ENCODE results near the gene CLEC11A. TPM values are rescaled to one million over a fixed set of nuclear protein-coding genes. Genes with fewer than 3 reads are reported as not detected.

Gene CLEC11A, protein sequence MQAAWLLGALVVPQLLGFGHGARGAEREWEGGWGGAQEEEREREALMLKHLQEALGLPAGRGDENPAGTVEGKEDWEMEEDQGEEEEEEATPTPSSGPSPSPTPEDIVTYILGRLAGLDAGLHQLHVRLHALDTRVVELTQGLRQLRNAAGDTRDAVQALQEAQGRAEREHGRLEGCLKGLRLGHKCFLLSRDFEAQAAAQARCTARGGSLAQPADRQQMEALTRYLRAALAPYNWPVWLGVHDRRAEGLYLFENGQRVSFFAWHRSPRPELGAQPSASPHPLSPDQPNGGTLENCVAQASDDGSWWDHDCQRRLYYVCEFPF
- total RNA-seq (ENCODE audit: low replicate concordance): 17.4 and 28.9 TPM in 2 replicates

DNA sequence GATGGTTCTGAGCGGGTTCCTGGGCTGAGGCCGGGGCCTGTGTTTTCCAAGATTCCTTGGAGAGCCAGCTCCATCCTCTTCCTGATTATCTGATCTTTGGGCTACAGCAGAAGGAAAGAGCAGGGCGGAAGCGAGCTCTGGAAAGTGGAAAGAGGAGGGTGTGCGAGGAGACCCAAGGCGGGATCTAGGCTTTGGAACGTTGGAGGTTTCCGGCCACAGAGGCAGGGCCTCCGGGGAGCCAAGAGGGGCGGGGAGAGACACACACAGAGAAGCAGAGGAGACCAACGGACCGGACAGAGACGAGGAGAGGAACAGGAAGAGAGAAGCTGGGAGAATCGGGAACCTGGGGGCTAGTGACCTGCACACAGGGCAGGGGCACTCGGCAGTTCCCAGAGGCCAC is at the start of gene CLEC11A:
Gene CLEC11A, plus strand, starts transcription at position 296 of the 400 bp plus-strand sequence. CDS start 162 bp downstream, outside the sequence.

DNA sequence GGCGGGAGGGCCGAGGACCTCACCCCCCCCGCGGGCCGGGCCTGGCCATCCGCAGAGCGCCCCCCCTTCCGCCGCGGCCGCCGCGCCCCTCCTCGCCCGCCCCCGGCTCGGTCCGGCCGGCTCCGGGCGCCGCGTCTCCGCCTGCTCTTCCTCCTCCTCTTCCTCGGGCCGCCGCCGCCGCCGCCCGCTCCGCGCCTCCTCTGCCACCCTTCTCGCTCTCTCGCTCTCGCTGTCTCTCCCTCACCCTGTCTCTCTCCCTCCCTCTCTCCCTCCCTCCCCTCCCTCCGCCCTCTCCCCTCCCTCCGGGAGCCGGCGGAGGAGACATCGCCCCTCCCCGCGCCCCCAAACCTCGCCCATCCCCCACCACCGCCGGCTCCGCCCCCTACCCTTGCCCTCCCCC is 3.6 kb upstream of the CLEC11A start, which contains the start of gene SHANK1:
Gene SHANK1, minus strand, starts transcription at position 237 of the 400 bp plus-strand sequence. CDS start 2,883 bp downstream, outside the sequence.

DNA sequence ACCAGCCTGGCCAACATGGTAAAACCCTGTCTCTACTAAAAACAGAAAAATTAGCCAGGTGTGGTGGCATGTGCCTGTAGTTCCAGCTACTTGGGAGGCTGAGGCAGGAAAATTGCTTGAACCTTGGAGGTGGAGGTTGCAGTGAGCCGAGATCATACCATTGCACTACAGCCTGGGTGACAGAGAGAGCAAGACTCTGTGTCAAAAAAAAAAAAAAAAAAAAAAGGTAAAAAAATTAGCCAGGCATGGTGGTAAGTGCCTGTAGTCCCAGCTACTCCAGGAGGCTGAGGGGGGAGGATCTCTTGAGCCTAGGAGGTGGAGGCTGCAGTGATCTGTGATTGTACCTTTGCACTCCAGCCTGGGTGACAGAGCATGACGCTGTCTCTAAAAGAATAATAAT is 47.0 kb downstream of the CLEC11A start, which contains the start of gene GPR32:
Gene GPR32, plus strand, starts transcription at position 301 of the 400 bp plus-strand sequence. CDS start 137 bp downstream, outside the sequence.

Other genes with a start within 250 kb of the CLEC11A start
- 19.3 and 52.2 TPM in 2 replicates for gene EMC10, start 246.9 kb upstream of the CLEC11A start, total RNA-seq (ENCODE audit: low replicate concordance)
- gene GARIN5A, start 246.5 kb upstream of the CLEC11A start, total RNA-seq (ENCODE audit: low replicate concordance): 0.53 TPM in 1 of 2 replicates, not detected in the other
- 25.5 and 52.0 TPM in 2 replicates for gene JOSD2, start 212.2 kb upstream of the CLEC11A start, total RNA-seq (ENCODE audit: low replicate concordance)
- not detected in 2 replicates for gene ASPDH, start 209.5 kb upstream of the CLEC11A start, total RNA-seq (ENCODE audit: low replicate concordance)
- 0.30 and 0.35 TPM in 2 replicates for gene LRRC4B, start 154.9 kb upstream of the CLEC11A start, total RNA-seq (ENCODE audit: low replicate concordance)
- 0.35 TPM in 1 of 2 replicates, not detected in the other for gene SYT3, start 83.5 kb upstream of the CLEC11A start, total RNA-seq (ENCODE audit: low replicate concordance)
- gene C19orf81, start 73.9 kb upstream of the CLEC11A start, total RNA-seq (ENCODE audit: low replicate concordance): not detected in 2 replicates
- gene SHANK1, start 3.6 kb upstream of the CLEC11A start, total RNA-seq (ENCODE audit: low replicate concordance): 0.68 and 1.3 TPM in 2 replicates
- not detected in 2 replicates for gene GPR32, start 47.1 kb downstream of the CLEC11A start, total RNA-seq (ENCODE audit: low replicate concordance)
- gene ACP4, start 67.1 kb downstream of the CLEC11A start, total RNA-seq (ENCODE audit: low replicate concordance): not detected in 2 replicates
- not detected in 2 replicates for gene KLK1, start 100.4 kb downstream of the CLEC11A start, total RNA-seq (ENCODE audit: low replicate concordance)
- gene KLK15, start 110.2 kb downstream of the CLEC11A start, total RNA-seq (ENCODE audit: low replicate concordance): not detected in 2 replicates
- not detected in 2 replicates for gene KLK3, start 131.6 kb downstream of the CLEC11A start, total RNA-seq (ENCODE audit: low replicate concordance)
- gene KLK2, start 150.1 kb downstream of the CLEC11A start, total RNA-seq (ENCODE audit: low replicate concordance): not detected in 2 replicates
- gene KLK4, start 188.0 kb downstream of the CLEC11A start, total RNA-seq (ENCODE audit: low replicate concordance): not detected in 2 replicates
- gene KLK5, start 229.7 kb downstream of the CLEC11A start, total RNA-seq (ENCODE audit: low replicate concordance): not detected in 2 replicates
- 0.08 TPM in 1 of 2 replicates, not detected in the other for gene KLK6, start 246.2 kb downstream of the CLEC11A start, total RNA-seq (ENCODE audit: low replicate concordance)

Measured in smooth muscle cell of the coronary artery (primary cell).